Stomach (tissue), 9 donors: ENCODE data around the gene ATP8A2. TPM values are rescaled to one million over a fixed set of nuclear protein-coding genes. Genes with fewer than 3 reads are reported as not detected.
A peak's percentile ranks its signal among the peaks of the same experiment; 100 is the strongest.

ENCODE experiments used
- DNase-seq, 2 donors: peaks; one replicate each; pipeline versions ENCODE4 v3.0.0 to v3.0.0-alpha.2; 2013 to 2019
- H3K27ac ChIP-seq, 5 donors: fragments of 200-600 bp in 4 of 5; sonication (generic) in 4 of 5; one replicate each; pipeline ENCODE4 v1.5.1; 2013 to 2019; ENCODE audit warnings: mild to moderate bottlenecking in 1 of 5, moderate library complexity in 1 of 5
- H3K27me3 ChIP-seq, 3 donors: fragments of 200-600 bp; sonication (generic); one replicate each; pipeline ENCODE4 v1.5.1; 2017 to 2019; ENCODE audit warnings: mixed run types in 1 of 3
- H3K36me3 ChIP-seq, 4 donors: fragments of 200-600 bp; sonication (generic); 1 replicate in 3 of 4; 2 replicates in 1 of 4; pipeline ENCODE4 v1.5.1; 2016 to 2019
- H3K4me1 ChIP-seq, 4 donors: fragments of 200-600 bp; sonication (generic); one replicate each; pipeline ENCODE4 v1.5.1; 2016 to 2019
- H3K4me3 ChIP-seq, 4 donors: fragments of 200-600 bp; sonication (generic) in 3 of 4; one replicate each; pipeline ENCODE4 v1.5.1; 2016 to 2019; ENCODE audit warnings: mild to moderate bottlenecking in 1 of 4
- H3K9me3 ChIP-seq, 4 donors: fragments of 200-600 bp; sonication (generic); one replicate each; pipeline ENCODE4 v1.5.1; 2016 to 2019
- EP300 ChIP-seq: sonication (generic); formaldehyde crosslinking; IDR thresholded peaks from one replicate; pipeline ENCODE4 v1.6.1; 2017; ENCODE audit warnings: antibody characterized with exemption
- POLR2A ChIP-seq, 4 donors: fragments of 450-650 bp; IDR thresholded peaks; one replicate each; pipeline ENCODE4 v1.6.1; 2016; ENCODE audit warnings: antibody characterized with exemption in 4 of 4, control low read depth in 2 of 4, mild to moderate bottlenecking in 1 of 4, moderate library complexity in 1 of 4
- POLR2AphosphoS5 ChIP-seq, 3 donors: sonication (generic); formaldehyde crosslinking; IDR thresholded peaks; one replicate each; pipeline ENCODE4 v1.6.1; 2016; ENCODE audit warnings: antibody characterized with exemption in 3 of 3
- WGBS, 5 donors: extraction: QIAGEN DNeasy Blood & Tissue Kit in 3 of 5; methylation state at CpG; one replicate each; pipeline versions ENCODE4 v1.1.5 to v1.1.7; 2013 to 2018; 5-methylcytosine and 5-hydroxymethylcytosine counted together
- intact Hi-C: fragments of 100-400 bp; cut with DNase I; formaldehyde crosslinking; loops from one replicate; pipeline ENCODE4 v1.15.1; 2023; ENCODE audit warnings: low total_unique reads
- polyA plus RNA-seq, 3 donors: library from polyadenylated mRNA; stranded (reverse); fragments of 200-250 nt; gene quantifications; one replicate each; pipeline ENCODE4 v1.2.3, GENCODE V29; 2013
- total RNA-seq, 5 donors: library from RNA; depleted of rRNA; stranded (reverse); fragments of >200 nt; gene quantifications; one replicate each; pipeline versions ENCODE4 v1.1.0 to v1.2.3, GENCODE V29; 2014 to 2016
- TF ChIP-seq, protein P1 (sequence below), 7 experiments: fragments of 450-650 bp in 4 of 7; fragments of 200-600 bp in 3 of 7; sonication (generic) in 3 of 7; IDR thresholded peaks; one replicate each; pipeline ENCODE4 v1.5.1; 2016 to 2019; ENCODE audit warnings: antibody characterized with exemption in 7 of 7, control low read depth in 2 of 7, mild to moderate bottlenecking in 1 of 7
- donor health status: healthy with polysubstance abuse.
- donor health status: Bipolar disorder and iron deficiency.
- donor health status: healthy.

The ATP8A2 gene
- total and polyA plus RNA-seq, 8 donors = 0.12 to 3.5 (median 0.20) TPM; not detected in 3

DNA sequence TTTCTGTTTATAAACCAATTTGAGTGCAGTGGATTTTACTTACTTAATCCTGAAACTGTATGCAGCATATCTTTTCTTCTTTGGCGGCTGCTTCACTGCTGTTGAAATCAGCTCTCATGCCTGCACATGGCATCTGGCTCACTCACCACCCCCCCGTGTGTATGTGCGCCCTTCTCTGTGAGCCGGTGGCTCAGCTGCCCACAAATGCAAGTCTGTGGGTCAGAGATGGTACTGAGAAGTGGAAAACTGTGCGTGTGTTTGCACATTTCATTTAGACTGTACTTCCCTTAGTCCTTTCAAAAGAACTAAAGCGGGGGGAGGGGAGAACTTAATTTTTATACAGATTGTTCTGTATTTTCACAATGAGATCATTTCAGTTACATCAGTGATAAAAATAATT lies 372.4 kb downstream of the ATP8A2 start:
- no peak overlapping the region for H3K4me3 ChIP-seq
- H3K9me3 ChIP-seq = no peaks in the 10 kb centered on the region
- H3K27me3 ChIP-seq = no peaks in the 10 kb centered on the region
- DNase-seq = no peak
- no peaks in the 10 kb centered on the region for H3K36me3 ChIP-seq
- intact Hi-C loops = no loop called here
- TF ChIP-seq, protein P1, sequence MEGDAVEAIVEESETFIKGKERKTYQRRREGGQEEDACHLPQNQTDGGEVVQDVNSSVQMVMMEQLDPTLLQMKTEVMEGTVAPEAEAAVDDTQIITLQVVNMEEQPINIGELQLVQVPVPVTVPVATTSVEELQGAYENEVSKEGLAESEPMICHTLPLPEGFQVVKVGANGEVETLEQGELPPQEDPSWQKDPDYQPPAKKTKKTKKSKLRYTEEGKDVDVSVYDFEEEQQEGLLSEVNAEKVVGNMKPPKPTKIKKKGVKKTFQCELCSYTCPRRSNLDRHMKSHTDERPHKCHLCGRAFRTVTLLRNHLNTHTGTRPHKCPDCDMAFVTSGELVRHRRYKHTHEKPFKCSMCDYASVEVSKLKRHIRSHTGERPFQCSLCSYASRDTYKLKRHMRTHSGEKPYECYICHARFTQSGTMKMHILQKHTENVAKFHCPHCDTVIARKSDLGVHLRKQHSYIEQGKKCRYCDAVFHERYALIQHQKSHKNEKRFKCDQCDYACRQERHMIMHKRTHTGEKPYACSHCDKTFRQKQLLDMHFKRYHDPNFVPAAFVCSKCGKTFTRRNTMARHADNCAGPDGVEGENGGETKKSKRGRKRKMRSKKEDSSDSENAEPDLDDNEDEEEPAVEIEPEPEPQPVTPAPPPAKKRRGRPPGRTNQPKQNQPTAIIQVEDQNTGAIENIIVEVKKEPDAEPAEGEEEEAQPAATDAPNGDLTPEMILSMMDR (IDR thresholded peaks at IDR 0.05) = no peak
- no peak for TF ChIP-seq EP300
- no peak for TF ChIP-seq POLR2AphosphoS5 (IDR thresholded peaks at IDR 0.05)
- no peak for TF ChIP-seq POLR2A (IDR thresholded peaks at IDR 0.05)
- no peak overlapping the region for H3K27ac ChIP-seq
- 50 to 62% (median 52%) methylated on average over 6 of the region's 6 CpGs for WGBS, 5 donors
- peaks cover 0 to 6% (median 0%) of the 10 kb centered on the region in 4 donors for H3K4me1 ChIP-seq

GRCh38 chr13:25746131-25746530 lies 374.4 kb downstream of the ATP8A2 start:
- Histone ChIP-seq H3K9me3 (no peaks in the 10 kb centered on the region), H3K4me1 (peaks cover 0 to 6% (median 0%) of the 10 kb centered on the region in 4 donors), H3K27me3 (no peaks in the 10 kb centered on the region), H3K27ac (peak overlapping the region in 1 of 5 donors; percentile 32), H3K4me3 (no peak overlapping the region), H3K36me3 (no peaks in the 10 kb centered on the region)
- WGBS, 5 donors = 57 to 80% (median 59%) methylated on average over 3 of the region's 3 CpGs
- TF ChIP-seq, protein P1 (IDR thresholded peaks at IDR 0.05) = no peak
- TF ChIP-seq EP300 = no peak
- no peak for TF ChIP-seq POLR2A (IDR thresholded peaks at IDR 0.05)
- TF ChIP-seq POLR2AphosphoS5 (IDR thresholded peaks at IDR 0.05) = no peak
- intact Hi-C loops = no loop called here
- DNase-seq = no peak

GRCh38 chr13:25752957-25753551 lies 381.3 kb downstream of the ATP8A2 start:
- 30 to 46% (median 33%) methylated on average over 7 to 8 of the region's 8 CpGs for WGBS, 5 donors
- DNase-seq = peak; percentile 67 to 89
- Histone ChIP-seq H3K36me3 (no peaks in the 10 kb centered on the region), H3K27me3 (no peaks in the 10 kb centered on the region), H3K4me3 (no peak overlapping the region), H3K27ac (peak overlapping the region; percentile 54 to 67 (median 60)), H3K4me1 (peaks cover 8 to 23% (median 20%) of the 10 kb centered on the region in 4 donors), H3K9me3 (no peaks in the 10 kb centered on the region)
- intact Hi-C loops = no loop called here
- peak in 1 of 3 donors; percentile 68 for TF ChIP-seq POLR2AphosphoS5 (IDR thresholded peaks at IDR 0.05)
- no peak for TF ChIP-seq EP300

DNA sequence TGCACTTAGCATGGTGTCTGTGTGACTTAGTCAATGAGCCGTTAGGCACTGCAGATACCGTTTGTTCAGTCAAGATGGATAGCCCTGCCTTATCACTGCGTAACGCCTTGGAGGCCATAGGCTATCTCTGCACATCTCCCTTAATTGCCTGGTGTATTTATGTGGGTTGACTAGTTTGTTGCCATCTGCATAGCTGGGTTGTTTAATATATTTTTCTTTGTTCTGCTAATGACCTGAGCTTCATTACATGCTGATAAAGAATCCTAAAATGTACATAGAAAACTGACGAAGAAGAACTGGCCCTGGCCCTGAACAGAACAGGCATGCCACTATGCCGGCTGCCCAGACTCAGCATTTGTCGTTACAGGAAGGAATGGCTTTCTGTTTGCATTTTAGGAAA lies 382.2 kb downstream of the ATP8A2 start:
- DNase-seq = no peak
- Histone ChIP-seq H3K27ac (no peak overlapping the region), H3K9me3 (no peaks in the 10 kb centered on the region), H3K4me1 (peaks cover 8 to 23% (median 20%) of the 10 kb centered on the region in 4 donors), H3K27me3 (no peaks in the 10 kb centered on the region), H3K36me3 (no peaks in the 10 kb centered on the region), H3K4me3 (no peak overlapping the region)
- WGBS, 5 donors = 33 to 55% (median 42%) methylated on average over 7 of the region's 7 CpGs
- intact Hi-C loops = no loop called here
- TF ChIP-seq POLR2AphosphoS5 (IDR thresholded peaks at IDR 0.05) (no peak), EP300 (no peak), POLR2A (IDR thresholded peaks at IDR 0.05) (no peak)

- TF ChIP-seq POLR2A (IDR thresholded peaks at IDR 0.05) (no peak), POLR2AphosphoS5 (IDR thresholded peaks at IDR 0.05) (no peak)
- Histone ChIP-seq H3K36me3 (no peaks in the 10 kb centered on the region), H3K27ac (no peak overlapping the region), H3K4me3 (no peak overlapping the region), H3K4me1 (peaks cover 8 to 23% (median 20%) of the 10 kb centered on the region in 4 donors), H3K27me3 (no peaks in the 10 kb centered on the region), H3K9me3 (no peaks in the 10 kb centered on the region)
- no peak for DNase-seq
- intact Hi-C loops = no loop called here
- 90 to 95% (median 93%) methylated on average over 5 of the region's 5 CpGs for WGBS, 5 donors
Measured at GRCh38 chr13:25756251-25756650, 384.5 kb downstream of the ATP8A2 start.

DNA sequence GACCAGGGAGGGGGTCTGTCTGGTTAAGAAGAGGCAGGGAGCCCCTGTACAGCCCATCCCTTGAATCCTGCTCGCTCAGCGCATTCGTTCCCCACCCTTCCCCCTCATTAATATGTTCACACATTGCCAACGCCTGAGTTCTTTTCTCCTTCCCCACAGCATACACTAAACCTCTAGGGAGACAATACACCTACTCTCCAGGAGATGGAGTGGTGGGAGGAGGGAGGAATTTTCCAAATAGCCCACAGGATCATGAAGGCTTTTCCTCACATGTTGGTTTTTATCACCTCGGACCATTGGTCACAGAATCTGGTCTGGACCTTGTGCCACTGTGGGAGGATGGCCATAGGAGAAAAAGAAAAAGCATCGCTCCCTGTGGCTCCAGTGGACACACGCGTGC lies 385.1 kb downstream of the ATP8A2 start:
- Histone ChIP-seq H3K36me3 (no peaks in the 10 kb centered on the region), H3K27me3 (no peaks in the 10 kb centered on the region), H3K4me1 (peaks cover 8 to 23% (median 20%) of the 10 kb centered on the region in 4 donors), H3K9me3 (no peaks in the 10 kb centered on the region), H3K4me3 (no peak overlapping the region), H3K27ac (no peak overlapping the region)
- TF ChIP-seq POLR2A (IDR thresholded peaks at IDR 0.05) (no peak), EP300 (no peak), POLR2AphosphoS5 (IDR thresholded peaks at IDR 0.05) (no peak)
- TF ChIP-seq, protein P1 (IDR thresholded peaks at IDR 0.05) = no peak
- DNase-seq = no peak
- intact Hi-C loops = no loop called here
- WGBS, 5 donors = 90 to 93% (median 91%) methylated on average over 8 of the region's 8 CpGs
